GM21447 (cell line): Measurements from ENCODE around the gene USP33.
"Not testable (repeated sequence)": the region's sequence is repeated elsewhere in the genome, so short reads cannot be mapped to it uniquely, and the experiment has no call there.

ENCODE experiments used
- ATAC-seq: cut with Tn5 transposase; IDR thresholded peaks from one replicate; pipeline ENCODE4 v1.9.1; 2021; ENCODE audit not compliant: unreplicated experiment

The USP33 gene

GRCh38 chr1:77673030-77673429 is 86.6 kb downstream of the USP33 start:
- ATAC-seq, result no peak

DNA sequence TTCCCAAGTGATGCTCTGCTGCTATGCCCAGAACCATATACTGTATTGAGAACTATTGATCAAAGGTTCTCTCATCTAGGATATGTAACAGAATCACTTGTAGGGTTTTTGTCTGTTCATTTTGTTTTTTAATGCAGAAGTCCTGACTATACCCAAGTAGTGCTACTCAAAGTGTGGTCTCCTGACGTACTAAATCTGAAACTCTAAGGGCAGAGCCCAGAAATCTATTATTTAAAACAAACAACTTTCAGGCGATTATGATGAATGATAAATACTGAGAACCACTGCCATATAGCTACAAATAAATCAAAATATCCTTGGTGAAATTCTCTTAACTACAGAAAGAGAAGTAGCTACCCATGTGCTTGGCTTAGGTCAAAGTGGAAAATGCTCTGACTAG is 87.3 kb downstream of the USP33 start:
- no peak for ATAC-seq

- no peak for ATAC-seq
These were observed 87.8 kb downstream of the USP33 start for GRCh38 chr1:77671836-77672235.

DNA sequence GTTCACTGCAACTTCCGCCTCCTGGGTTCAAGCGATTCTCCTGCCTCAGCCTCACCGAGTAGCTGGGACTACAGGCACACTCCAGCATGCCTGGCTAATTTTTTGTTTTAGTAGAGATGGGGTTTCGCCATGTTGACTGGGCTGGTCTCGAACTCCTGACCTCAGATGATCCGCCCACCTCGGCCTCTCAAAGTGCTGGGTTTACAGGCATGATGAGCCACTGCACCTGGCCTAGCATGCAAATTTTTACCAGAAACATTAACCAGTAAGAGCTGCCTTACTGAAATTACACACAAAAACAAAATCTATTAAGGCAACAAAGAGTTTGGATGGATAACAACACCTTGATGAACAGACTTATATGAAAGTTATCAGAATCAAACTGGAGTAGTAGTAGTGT is 89.3 kb downstream of the USP33 start:
- ATAC-seq, result no peak

DNA sequence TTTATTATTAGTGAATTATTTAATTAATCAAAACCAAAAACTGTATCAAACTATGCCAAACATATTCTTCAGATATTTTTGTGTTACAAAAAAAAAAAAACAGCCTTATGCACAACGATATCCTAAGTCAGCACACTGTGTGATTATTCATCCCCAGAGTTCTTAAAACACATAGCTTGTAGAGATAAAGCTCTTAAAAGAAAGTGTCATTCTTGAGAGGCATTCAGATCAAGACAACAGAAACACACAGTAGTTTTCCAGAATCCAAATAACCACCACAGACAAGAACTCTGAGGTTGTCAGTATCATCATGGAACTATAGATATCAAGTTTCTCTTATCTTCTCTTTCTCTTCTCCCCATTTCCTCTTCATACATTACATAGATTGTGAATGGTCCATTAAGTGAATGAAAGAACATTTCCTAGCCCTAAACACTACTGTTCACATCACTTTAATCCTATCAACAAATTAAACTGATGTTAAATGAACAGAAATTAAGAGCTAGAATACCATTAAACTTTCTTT is 90.7 kb downstream of the USP33 start:
- ATAC-seq, result no peak

- no peak for ATAC-seq
These were observed 94.6 kb downstream of the USP33 start for GRCh38 chr1:77664939-77665516.

DNA sequence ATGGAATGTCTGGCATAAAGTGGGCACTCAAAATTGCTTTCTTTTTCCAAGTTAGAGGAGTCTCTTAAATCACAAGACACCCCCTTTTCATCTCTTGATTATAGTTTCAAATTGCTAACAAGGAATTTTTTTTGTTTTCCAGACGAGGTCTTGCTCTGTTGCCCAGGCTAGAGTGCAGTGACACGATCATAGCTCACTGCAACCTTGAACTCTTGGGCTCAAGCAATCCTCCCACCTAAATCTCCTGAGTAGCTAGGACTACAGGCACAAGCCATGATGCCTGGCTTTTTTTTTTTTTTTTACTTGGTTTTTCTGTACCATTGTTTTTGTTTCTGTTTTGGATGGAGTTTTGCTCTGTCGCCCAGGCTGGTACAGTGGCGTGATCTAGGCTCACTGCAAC is 98.0 kb downstream of the USP33 start:
- ATAC-seq, result no peak

DNA sequence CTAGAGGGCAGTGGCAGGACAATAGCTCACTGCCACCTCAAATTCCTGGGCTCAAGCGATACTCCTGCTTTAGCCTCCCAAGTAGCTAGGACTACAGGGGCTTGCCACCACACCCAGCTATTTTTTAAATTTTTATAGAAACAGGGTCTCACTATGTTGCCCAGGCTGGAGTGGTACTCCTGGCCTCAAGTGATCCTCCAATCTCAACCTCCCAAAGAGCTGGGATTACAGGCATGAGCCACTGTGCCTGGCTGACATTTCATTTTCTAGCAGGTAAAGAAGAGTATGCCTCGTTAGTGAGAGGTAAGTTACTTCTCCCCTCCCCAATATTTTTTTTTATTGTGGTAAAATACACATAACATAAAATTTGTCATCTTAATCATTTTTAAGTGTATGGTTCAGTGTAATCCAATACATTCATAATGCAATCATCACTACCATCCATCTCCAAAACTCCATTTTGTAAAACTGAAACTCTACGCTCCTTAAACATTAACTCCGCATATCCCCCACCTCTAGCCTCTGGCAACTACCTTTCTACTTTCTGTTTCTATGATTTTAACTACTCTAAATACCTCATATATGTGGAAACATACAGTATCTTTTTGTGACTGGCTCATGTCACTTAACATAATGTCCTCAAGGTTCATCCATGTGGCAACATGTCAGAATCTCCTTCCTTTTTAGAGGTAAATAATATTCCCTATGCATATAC is 99.6 kb downstream of the USP33 start:
- ATAC-seq, result no peak

- ATAC-seq, result no peak
These were observed 101.4 kb downstream of the USP33 start for GRCh38 chr1:77658271-77658670.

DNA sequence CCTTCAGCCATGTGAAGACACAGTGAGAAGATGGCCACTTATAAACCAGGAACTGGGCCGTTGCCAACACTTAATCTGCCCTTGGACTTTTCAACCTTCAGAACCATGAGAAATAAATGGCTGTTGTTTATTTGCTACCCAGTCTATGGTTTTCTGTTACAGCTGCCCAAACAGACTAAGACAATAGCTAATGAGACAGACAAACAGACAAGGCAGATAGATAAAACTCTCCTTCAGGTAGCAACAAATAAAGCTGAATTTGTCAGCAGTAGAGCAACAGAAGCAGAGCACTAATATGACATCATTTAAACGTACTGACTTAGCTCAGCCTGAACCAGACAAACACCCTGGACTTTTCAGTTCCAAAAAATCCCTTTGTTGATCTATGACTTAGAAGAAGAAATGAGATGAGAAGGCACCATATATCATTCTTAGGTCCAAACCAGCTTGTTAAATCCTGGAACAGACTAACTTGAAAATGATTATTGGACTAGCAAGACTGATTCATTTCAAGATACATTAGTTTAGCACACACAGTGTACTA is 104.1 kb downstream of the USP33 start:
- no peak for ATAC-seq

DNA sequence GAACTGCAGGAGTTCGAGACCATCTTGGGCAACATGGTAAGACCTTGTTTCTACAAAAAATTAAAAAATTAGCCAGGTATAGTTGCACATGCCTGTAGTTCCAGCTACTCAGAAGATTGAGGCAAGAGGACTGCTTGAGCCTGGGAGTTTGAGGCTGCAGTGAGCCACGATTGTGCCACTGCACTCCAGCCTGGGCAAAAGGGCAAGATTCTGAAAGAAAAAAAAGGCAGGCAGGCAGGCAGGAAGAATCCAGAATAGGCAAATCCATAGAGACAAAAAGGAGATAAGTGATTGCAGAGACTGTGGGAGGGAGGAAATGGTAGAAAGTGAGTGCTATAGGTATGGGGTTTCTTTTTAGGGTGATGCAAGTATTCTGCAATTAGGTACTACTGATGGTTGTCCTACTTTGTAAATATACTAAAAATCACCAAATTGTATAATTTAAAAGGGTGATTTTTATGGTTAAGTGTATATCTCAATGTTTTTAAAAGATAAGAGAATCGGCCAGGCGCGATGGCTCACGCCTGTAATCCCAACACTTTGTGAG is 106.6 kb downstream of the USP33 start:
- ATAC-seq, result no peak

- ATAC-seq, result no peak
These were observed 107.4 kb downstream of the USP33 start for GRCh38 chr1:77652268-77652667.

GRCh38 chr1:77649127-77649526 is 110.5 kb downstream of the USP33 start:
- no peak for ATAC-seq

DNA sequence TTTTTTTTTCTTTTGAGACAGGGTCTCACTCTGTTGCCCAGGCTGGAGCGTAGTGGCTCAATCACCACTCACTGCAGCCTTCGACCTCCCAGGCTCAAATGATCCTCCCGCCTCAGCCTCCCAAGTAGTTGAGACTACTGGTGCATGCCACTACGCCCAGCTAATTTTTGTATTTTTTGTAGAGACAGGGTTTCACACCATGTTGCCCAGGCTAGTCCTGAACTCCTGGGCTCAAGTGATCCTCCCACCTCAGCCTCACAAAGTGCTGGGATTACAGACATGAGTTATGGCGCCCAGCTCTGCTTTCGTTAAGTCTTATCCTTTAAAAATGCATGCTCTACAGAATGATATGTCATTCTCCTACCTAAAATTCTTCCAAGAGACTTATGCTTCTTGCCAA is 113.4 kb downstream of the USP33 start:
- not testable (repeated sequence) for ATAC-seq
